Keratinocyte (primary cell): ENCODE data around the gene NFYB. TPM values are rescaled to one million over a fixed set of nuclear protein-coding genes. Genes with fewer than 3 reads are reported as not detected.

Experiments used
- DNase-seq: peaks from one replicate; pipeline ENCODE4 v3.0.0-alpha.2; 2011; ENCODE audit warnings: low read depth, missing footprints, low spot score
- FAIRE-seq: peaks from 2 replicates; lab custom pipeline; 2011; peaks lifted over from hg19 to GRCh38; lab: Jason Lieb, UNC
- H2AFZ ChIP-seq: 2 replicates; pipeline ENCODE4 v1.6.0; 2012; ENCODE audit warnings: low read length, control low read depth, inconsistent platforms; ENCODE audit not compliant: control insufficient read depth
- H3K27ac ChIP-seq: 2 replicates; pipeline ENCODE4 v1.5.1; 2011; ENCODE audit warnings: low read length; ENCODE audit not compliant: control insufficient read depth, insufficient read depth
- H3K27me3 ChIP-seq: 3 replicates; pipeline ENCODE4 v1.6.0; 2011; ENCODE audit warnings: low read length; ENCODE audit not compliant: control insufficient read depth, insufficient read depth; ENCODE audit errors: extremely low read depth
- H3K36me3 ChIP-seq, 2 experiments: 2 replicates in 1 of 2; 3 replicates in 1 of 2; pipeline ENCODE4 v1.5.1; 2011; ENCODE audit warnings: low read length in 2 of 2, mild to moderate bottlenecking in 1 of 2; ENCODE audit not compliant: control insufficient read depth in 2 of 2, insufficient read depth in 2 of 2; ENCODE audit errors: extremely low read depth in 1 of 2
- H3K4me1 ChIP-seq: 3 replicates; pipeline ENCODE4 v1.5.1; 2011; ENCODE audit warnings: low read length; ENCODE audit not compliant: control insufficient read depth, insufficient read depth; ENCODE audit errors: extremely low read depth
- H3K4me2 ChIP-seq: 3 replicates; pipeline ENCODE4 v1.6.0; 2011; ENCODE audit warnings: low read depth, low read length; ENCODE audit not compliant: control insufficient read depth, insufficient read depth; ENCODE audit errors: extremely low read depth
- H3K4me3 ChIP-seq, 3 experiments: fragments of 200-600 bp in 1 of 3; sonication (generic) in 1 of 3; 2 replicates in 2 of 3; 3 replicates in 1 of 3; pipeline ENCODE4 v1.5.1; 2011 to 2016; ENCODE audit warnings: low read length in 3 of 3, mild to moderate bottlenecking in 3 of 3, control low read depth in 2 of 3, inconsistent platforms in 1 of 3, low read depth in 1 of 3, mixed read lengths in 1 of 3, mixed run types in 1 of 3, moderate library complexity in 1 of 3; ENCODE audit not compliant: control insufficient read depth in 2 of 3, insufficient read depth in 2 of 3; ENCODE audit errors: extremely low read depth in 1 of 3
- H3K79me2 ChIP-seq: 2 replicates; pipeline ENCODE4 v1.6.0; 2012; ENCODE audit warnings: low read length; ENCODE audit not compliant: control insufficient read depth, insufficient read depth
- H3K9ac ChIP-seq: 3 replicates; pipeline ENCODE4 v1.6.0; 2011; ENCODE audit warnings: low read length; ENCODE audit not compliant: control insufficient read depth, insufficient read depth; ENCODE audit errors: extremely low read depth
- H3K9me1 ChIP-seq: 3 replicates; pipeline ENCODE4 v1.6.0; 2011; ENCODE audit warnings: low read length; ENCODE audit not compliant: control insufficient read depth, insufficient read depth; ENCODE audit errors: extremely low read depth
- H3K9me3 ChIP-seq: 2 replicates; pipeline ENCODE4 v1.5.1; 2012; ENCODE audit warnings: low read depth, low read length; ENCODE audit not compliant: control insufficient read depth
- H4K20me1 ChIP-seq: 3 replicates; pipeline ENCODE4 v1.6.0; 2011; ENCODE audit warnings: low read length; ENCODE audit not compliant: control insufficient read depth, insufficient read depth; ENCODE audit errors: extremely low read depth
- EZH2 ChIP-seq: IDR thresholded peaks from one replicate; pipeline ENCODE4 v1.6.1; 2012; ENCODE audit warnings: inconsistent platforms, mild to moderate bottlenecking, low read length, moderate library complexity
- dilution Hi-C: fragments of 300-500 bp; cut with MboI; formaldehyde crosslinking; loops from one replicate; pipeline ENCODE4 v1.7.0; 2020; ENCODE audit warnings: low sequenced_read_pairs; ENCODE audit not compliant: extremely low pct_ligation_motif_present
- polyA plus RNA-seq, 5 experiments: library from polyadenylated mRNA; depleted of rRNA in 3 of 5; stranded (reverse) in 3 of 5; stranded (forward) in 1 of 5; unstranded in 1 of 5; fragments of >200 nt; gene quantifications; 1 replicate in 1 of 5; 2 replicates in 3 of 5; 3 replicates in 1 of 5; pipeline versions ENCODE4 v1.2.1 to v1.2.3, GENCODE V29; 2011 to 2012; ENCODE audit warnings: missing spikeins in 2 of 5, low read depth in 1 of 5, low replicate concordance in 1 of 5
- TF ChIP-seq, protein P1 (sequence below), 3 experiments: IDR thresholded peaks in 1 of 3; conservative IDR thresholded peaks in 1 of 3; optimal IDR thresholded peaks in 1 of 3; 2 replicates in 2 of 3; 3 replicates in 1 of 3; pipeline versions ENCODE3 to v1.5.1; 2011; ENCODE audit warnings: low read length in 3 of 3, mild to moderate bottlenecking in 3 of 3, moderate library complexity in 2 of 3, control low read depth in 1 of 3, inconsistent platforms in 1 of 3; ENCODE audit not compliant: insufficient read depth in 2 of 3; ENCODE audit errors: extremely low read depth in 1 of 3

Gene NFYB
- polyA plus RNA-seq, 1 donor (not counting 4 experiments of a cell fraction or from before 2014, with no cell fraction given): 22.8 TPM

DNA sequence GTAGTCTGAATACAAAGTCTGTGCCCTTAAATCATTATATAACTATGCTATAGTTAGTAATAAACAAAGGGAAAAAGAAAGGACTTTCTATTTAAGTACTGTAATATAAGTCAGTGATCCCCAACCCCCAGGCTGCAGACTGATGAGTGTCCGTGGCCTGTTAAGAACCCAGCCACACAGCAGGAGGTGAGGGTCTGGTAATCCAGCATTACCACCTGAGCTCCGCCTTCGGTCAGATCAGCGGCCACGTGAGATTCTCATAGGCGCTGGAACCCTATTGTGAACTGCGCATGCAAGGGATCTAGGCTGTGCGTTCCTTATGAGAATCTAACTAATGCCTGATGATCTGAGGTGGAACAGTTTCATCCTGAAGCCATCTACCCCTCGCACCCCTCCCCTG, 15.7 kb downstream of the NFYB start:
- Histone ChIP-seq H3K27ac (no peak overlapping the region), H4K20me1 (no peaks in the 10 kb centered on the region), H3K9me1 (no peaks in the 10 kb centered on the region), H3K4me3 (no peak overlapping the region), H3K4me1 (peaks cover 14% of the 10 kb centered on the region), H3K27me3 (no peaks in the 10 kb centered on the region), H3K36me3 (peaks cover 1 to 7% of the 10 kb centered on the region in 2 experiments), H2AFZ (no peak overlapping the region), H3K4me2 (no peak overlapping the region), H3K9me3 (no peaks in the 10 kb centered on the region), H3K79me2 (no peaks in the 10 kb centered on the region), H3K9ac (no peak overlapping the region)
- TF ChIP-seq EZH2: no peak
- TF ChIP-seq, protein P1, sequence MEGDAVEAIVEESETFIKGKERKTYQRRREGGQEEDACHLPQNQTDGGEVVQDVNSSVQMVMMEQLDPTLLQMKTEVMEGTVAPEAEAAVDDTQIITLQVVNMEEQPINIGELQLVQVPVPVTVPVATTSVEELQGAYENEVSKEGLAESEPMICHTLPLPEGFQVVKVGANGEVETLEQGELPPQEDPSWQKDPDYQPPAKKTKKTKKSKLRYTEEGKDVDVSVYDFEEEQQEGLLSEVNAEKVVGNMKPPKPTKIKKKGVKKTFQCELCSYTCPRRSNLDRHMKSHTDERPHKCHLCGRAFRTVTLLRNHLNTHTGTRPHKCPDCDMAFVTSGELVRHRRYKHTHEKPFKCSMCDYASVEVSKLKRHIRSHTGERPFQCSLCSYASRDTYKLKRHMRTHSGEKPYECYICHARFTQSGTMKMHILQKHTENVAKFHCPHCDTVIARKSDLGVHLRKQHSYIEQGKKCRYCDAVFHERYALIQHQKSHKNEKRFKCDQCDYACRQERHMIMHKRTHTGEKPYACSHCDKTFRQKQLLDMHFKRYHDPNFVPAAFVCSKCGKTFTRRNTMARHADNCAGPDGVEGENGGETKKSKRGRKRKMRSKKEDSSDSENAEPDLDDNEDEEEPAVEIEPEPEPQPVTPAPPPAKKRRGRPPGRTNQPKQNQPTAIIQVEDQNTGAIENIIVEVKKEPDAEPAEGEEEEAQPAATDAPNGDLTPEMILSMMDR (optimal IDR thresholded peaks at IDR 0.05 in 1 of 3, IDR thresholded peaks at IDR 0.05 in 1 of 3, conservative IDR thresholded peaks at IDR 0.05 in 1 of 3; ENCODE audit: extremely low read depth in 1 of 3, insufficient read depth in 2 of 3, low read length in 3 of 3): no peak
- no peak for DNase-seq
- dilution Hi-C loops: no loop called here
- FAIRE-seq: no peak

DNA sequence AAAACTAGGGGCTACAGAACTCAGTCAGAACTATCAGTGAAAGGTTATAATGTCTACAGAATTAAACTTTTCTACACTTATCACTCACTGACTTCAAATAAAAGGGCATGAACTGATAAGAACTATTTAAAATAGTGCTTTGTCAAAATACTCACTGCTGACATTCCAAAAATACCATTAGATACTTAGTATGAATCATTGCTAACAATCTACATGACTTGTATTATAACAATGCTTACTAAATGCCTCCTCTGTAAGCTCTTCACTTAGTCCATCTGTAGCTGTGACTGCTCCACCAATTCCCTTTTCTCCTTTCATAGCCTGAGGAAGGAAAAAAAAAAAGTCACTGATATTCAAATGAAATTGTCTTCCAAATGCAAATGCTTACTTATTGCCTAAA, 17.0 kb downstream of the NFYB start:
- Histone ChIP-seq H3K36me3 (peaks cover 1 to 7% of the 10 kb centered on the region in 2 experiments), H4K20me1 (no peaks in the 10 kb centered on the region), H3K79me2 (no peaks in the 10 kb centered on the region), H3K9me1 (no peaks in the 10 kb centered on the region), H3K9ac (no peak overlapping the region), H3K27ac (no peak overlapping the region), H3K4me2 (peak overlapping the region; percentile 22), H3K9me3 (no peaks in the 10 kb centered on the region), H2AFZ (no peak overlapping the region), H3K4me3 (no peak overlapping the region), H3K27me3 (no peaks in the 10 kb centered on the region), H3K4me1 (peaks cover 14% of the 10 kb centered on the region)
- dilution Hi-C loops: no loop called here
- TF ChIP-seq, protein P1 (optimal IDR thresholded peaks at IDR 0.05 in 1 of 3, IDR thresholded peaks at IDR 0.05 in 1 of 3, conservative IDR thresholded peaks at IDR 0.05 in 1 of 3; ENCODE audit: extremely low read depth in 1 of 3, insufficient read depth in 2 of 3, low read length in 3 of 3): no peak
- no peak for TF ChIP-seq EZH2
- FAIRE-seq (peak; percentile 41), DNase-seq (no peak)
